Omental fat pad (tissue), 4 donors: Measurements from ENCODE around the gene TMEM156. TPM values are rescaled to one million over a fixed set of nuclear protein-coding genes. Genes with fewer than 3 reads are reported as not detected.

ENCODE experiments used
- ATAC-seq: fragments of 150-250 bp; one replicate; pipeline ENCODE4 v1.9.1; 2016; ENCODE audit warnings: mild to moderate bottlenecking, moderate library complexity; ENCODE audit not compliant: low FRiP score
- DNase-seq: peaks from one replicate; pipeline ENCODE4 v3.0.0-alpha.2; 2019; ENCODE audit warnings: low spot score
- CTCF ChIP-seq, 3 donors: fragments of 450-650 bp; IDR thresholded peaks; one replicate each; pipeline ENCODE4 v1.5.1; 2016 to 2017; ENCODE audit warnings: antibody characterized with exemption in 3 of 3, mild to moderate bottlenecking in 3 of 3, moderate library complexity in 2 of 3
- total RNA-seq, 4 donors: library from RNA; depleted of rRNA; stranded (reverse); fragments of >200 nt; gene quantifications; one replicate each; pipeline ENCODE4 v1.1.0, GENCODE V29; 2016

TMEM156 gene
- total RNA-seq, 4 donors from 2014 or later: 0.82 TPM; not detected in 3

GRCh38 chr4:39062770-39063097, 30.5 kb upstream of the TMEM156 start:
- no peak for ATAC-seq
- no peak for DNase-seq
- no peak for TF ChIP-seq CTCF (IDR thresholded peaks at IDR 0.05)

- no peak for TF ChIP-seq CTCF (IDR thresholded peaks at IDR 0.05)
- ATAC-seq (no peak), DNase-seq (no peak)
Observed at GRCh38 chr4:39062094-39062769, 30.0 kb upstream of the TMEM156 start, which contains the start of gene KLHL5. TSS of gene KLHL5 (plus strand) at chr4:39062232. CDS start at chr4:39062653, 421 bp downstream.

GRCh38 chr4:39061457-39061856, 29.2 kb upstream of the TMEM156 start:
- no peak for TF ChIP-seq CTCF (IDR thresholded peaks at IDR 0.05)

GRCh38 chr4:39056023-39056422, 23.8 kb upstream of the TMEM156 start:
- DNase-seq (no peak), ATAC-seq (no peak)
- no peak for TF ChIP-seq CTCF (IDR thresholded peaks at IDR 0.05)

More at GRCh38 chr4:39061457-39061856, 29.2 kb upstream of the TMEM156 start:
- DNase-seq (no peak), ATAC-seq (no peak)

- DNase-seq (no peak), ATAC-seq (no peak)
- TF ChIP-seq CTCF (IDR thresholded peaks at IDR 0.05): no peak
Observed at GRCh38 chr4:39054497-39054896, 22.3 kb upstream of the TMEM156 start.

- DNase-seq (no peak), ATAC-seq (no peak)
- no peak for TF ChIP-seq CTCF (IDR thresholded peaks at IDR 0.05)
Observed at GRCh38 chr4:39053983-39054382, 21.8 kb upstream of the TMEM156 start.

GRCh38 chr4:39051492-39051891, 19.3 kb upstream of the TMEM156 start:
- no peak for TF ChIP-seq CTCF (IDR thresholded peaks at IDR 0.05)
- no peak for DNase-seq
- no peak for ATAC-seq
